AG04450 (cell line): ENCODE results near the gene ADAMTS2. TPM values are rescaled to one million over a fixed set of nuclear protein-coding genes. Genes with fewer than 3 reads are reported as not detected.

Experiments
- CTCF ChIA-PET: fragments of 300-600, 350-600 bp; formaldehyde crosslinking; extraction: SDS; loops from one replicate; lab custom pipeline; 2022; ENCODE audit warnings: antibody characterized with exemption, inconsistent platforms; lab: Charles Lee
- POLR2A ChIA-PET: fragments of 350-600 bp; formaldehyde crosslinking; extraction: SDS; loops from one replicate; lab custom pipeline; 2021; ENCODE audit warnings: antibody characterized with exemption, inconsistent platforms; lab: Yijun Ruan, JAX
- DNase-seq: peaks from one replicate; pipeline ENCODE4 v3.0.0-alpha.2; 2011; ENCODE audit warnings: low read depth, low spot score
- H3K27ac ChIP-seq: one replicate; pipeline ENCODE4 v1.5.1; 2012; ENCODE audit warnings: low read depth, low read length, control low read depth
- H3K27me3 ChIP-seq: one replicate; pipeline ENCODE4 v1.6.0; 2012; ENCODE audit warnings: low read length; ENCODE audit not compliant: control insufficient read depth, insufficient read depth
- H3K4me3 ChIP-seq: 2 replicates; pipeline ENCODE4 v1.5.1; 2011; ENCODE audit warnings: mild to moderate bottlenecking, low read depth, low read length, control low read depth
- H3K9me3 ChIP-seq: 2 replicates; pipeline ENCODE4 v1.5.1; 2012; ENCODE audit warnings: low read length; ENCODE audit not compliant: control insufficient read depth, insufficient read depth
- CTCF ChIP-seq: IDR thresholded peaks from 2 replicates; pipeline ENCODE4 v1.5.1; 2011; ENCODE audit warnings: low read depth, low read length, control low read depth, inconsistent platforms
- polyA plus RNA-seq: library from polyadenylated mRNA; depleted of rRNA; stranded (reverse); fragments of >200 nt; gene quantifications from 2 replicates; pipeline ENCODE4 v1.2.3, GENCODE V29; 2011

The ADAMTS2 gene
- polyA plus RNA-seq, 1 experiment, result 22.6 TPM

GRCh38 chr5:179342577-179342976 lies 2.7 kb downstream of the ADAMTS2 start:
- ChIA-PET CTCF (interaction anchor here (1.0 to 2.9 kb wide), 5 partner anchors 73 to 217 kb away, joined by 3 to 21 read pairs (median 4); no protein-coding TSS in a partner anchor), POLR2A (no interaction called here)
- H3K27ac ChIP-seq, result no peak overlapping the region
- H3K9me3 ChIP-seq, result no peaks in the 10 kb centered on the region; the same call in 1 of the 2 replicates
- H3K4me3 ChIP-seq, result peak overlapping the region; percentile 78; the same call in 1 of the 2 replicates
- peaks cover 2% of the 10 kb centered on the region for H3K27me3 ChIP-seq
- TF ChIP-seq CTCF, result peak; percentile 59
- no peak for DNase-seq

GRCh38 chr5:179340465-179340864 lies 4.8 kb downstream of the ADAMTS2 start:
- POLR2A ChIA-PET, result no interaction called here
- Histone ChIP-seq H3K4me3 (no peak overlapping the region), H3K27me3 (no peaks in the 10 kb centered on the region), H3K9me3 (no peaks in the 10 kb centered on the region; the same call in 1 of the 2 replicates), H3K27ac (no peak overlapping the region)
- TF ChIP-seq CTCF, result no peak
- CTCF ChIA-PET, result no interaction called here
- no peak for DNase-seq

- H3K27ac ChIP-seq, result no peak overlapping the region
- TF ChIP-seq CTCF, result no peak
- no peaks in the 10 kb centered on the region for H3K27me3 ChIP-seq
- ChIA-PET POLR2A (no interaction called here), CTCF (no interaction called here)
- no peak for DNase-seq
- H3K9me3 ChIP-seq, result no peaks in the 10 kb centered on the region; the same call in 1 of the 2 replicates
- no peak overlapping the region for H3K4me3 ChIP-seq
These were observed 5.3 kb downstream of the ADAMTS2 start for GRCh38 chr5:179339996-179340395.

GRCh38 chr5:179339081-179339480 lies 6.2 kb downstream of the ADAMTS2 start:
- CTCF ChIA-PET, result no interaction called here
- H3K27ac ChIP-seq, result no peak overlapping the region
- DNase-seq, result no peak
- POLR2A ChIA-PET, result no interaction called here
- no peak for TF ChIP-seq CTCF
- H3K9me3 ChIP-seq, result no peaks in the 10 kb centered on the region; the same call in 1 of the 2 replicates
- H3K4me3 ChIP-seq, result no peak overlapping the region
- no peaks in the 10 kb centered on the region for H3K27me3 ChIP-seq

- DNase-seq, result no peak
- POLR2A ChIA-PET, result no interaction called here
- TF ChIP-seq CTCF, result no peak
- Histone ChIP-seq H3K27ac (no peak overlapping the region), H3K9me3 (no peaks in the 10 kb centered on the region; the same call in 1 of the 2 replicates), H3K4me3 (no peak overlapping the region), H3K27me3 (no peaks in the 10 kb centered on the region)
- CTCF ChIA-PET, result no interaction called here
These were observed 7.2 kb downstream of the ADAMTS2 start for GRCh38 chr5:179337796-179338676.
